ENCODE data around the gene POMZP3. TPM values are rescaled to one million over a fixed set of nuclear protein-coding genes. Genes with fewer than 3 reads are reported as not detected.
"Not testable (repeated sequence)": the region's sequence is repeated elsewhere in the genome, so short reads cannot be mapped to it uniquely, and the experiment has no call there.

POMZP3 gene
- total and polyA plus RNA-seq, 4 donors = 0.67 to 3.0 (median 1.8) TPM

DNA sequence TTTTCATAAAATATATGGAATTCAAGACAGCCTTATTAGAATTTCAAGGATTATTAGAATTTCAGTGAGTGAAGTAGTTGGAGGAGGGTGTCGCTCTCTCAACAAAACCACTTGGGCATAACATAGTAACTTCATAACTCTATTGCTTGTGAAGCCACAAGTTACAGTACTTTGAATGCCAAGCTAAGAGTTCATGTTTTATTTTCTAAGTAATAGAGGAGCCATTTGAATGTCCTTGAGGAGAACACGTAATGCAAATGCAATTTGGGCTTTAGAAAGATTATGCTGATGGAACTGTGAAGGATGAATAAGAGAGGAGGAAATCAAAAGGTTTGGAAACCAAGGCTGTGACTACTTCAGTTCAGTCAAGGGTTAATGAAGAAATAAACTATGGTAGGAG is 51.6 kb downstream of the POMZP3 start:
- not testable (repeated sequence) for H3K27ac ChIP-seq (ENCODE audit: low read depth in 1 of 2, low read length in 2 of 2); DNase-seq (ENCODE audit: low spot score); H3K36me3 ChIP-seq (ENCODE audit: control insufficient read depth in 4 of 4, insufficient read depth in 3 of 4, low read depth in 1 of 4, low read length in 3 of 4); H3K4me3 ChIP-seq (ENCODE audit: low read depth in 1 of 3, low read length in 3 of 3); H3K9ac ChIP-seq (ENCODE audit: low read depth in 1 of 2, low read length in 2 of 2); H3K9me3 ChIP-seq (ENCODE audit: control insufficient read depth in 4 of 4, low read length in 3 of 4); H3K27me3 ChIP-seq (ENCODE audit: control insufficient read depth in 4 of 4, insufficient read depth in 4 of 4, low read length in 3 of 4); H3K4me1 ChIP-seq (ENCODE audit: control insufficient read depth in 4 of 4, insufficient read depth in 4 of 4, low read length in 3 of 4)
- WGBS = 97% methylated on average over 1 of the region's 2 CpGs

DNA sequence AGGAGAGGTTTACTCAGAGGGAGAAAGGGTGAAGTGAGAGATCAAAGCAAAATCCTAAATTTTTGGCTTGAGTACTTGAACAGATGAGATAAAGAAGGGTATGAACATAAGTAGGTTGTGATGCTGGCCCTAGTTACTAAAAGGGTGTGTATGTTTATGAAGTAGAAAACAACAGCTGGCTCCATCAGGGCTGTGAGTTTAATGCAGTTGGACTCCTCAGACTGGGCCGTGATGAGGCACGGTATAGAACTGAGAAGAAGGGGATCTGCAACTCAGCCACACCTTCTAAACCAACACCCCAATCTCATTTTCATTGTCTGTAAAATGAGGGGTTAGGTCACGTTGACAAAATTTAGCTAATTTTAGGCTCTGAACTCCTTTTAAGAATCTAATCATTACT is 54.8 kb downstream of the POMZP3 start:
- H3K9me3 ChIP-seq (ENCODE audit: control insufficient read depth in 4 of 4, low read length in 3 of 4); H3K4me1 ChIP-seq (ENCODE audit: control insufficient read depth in 4 of 4, insufficient read depth in 4 of 4, low read length in 3 of 4); H3K9ac ChIP-seq (ENCODE audit: low read depth in 1 of 2, low read length in 2 of 2); H3K27ac ChIP-seq (ENCODE audit: low read depth in 1 of 2, low read length in 2 of 2); H3K4me3 ChIP-seq (ENCODE audit: low read depth in 1 of 3, low read length in 3 of 3); DNase-seq (ENCODE audit: low spot score); H3K27me3 ChIP-seq (ENCODE audit: control insufficient read depth in 4 of 4, insufficient read depth in 4 of 4, low read length in 3 of 4); H3K36me3 ChIP-seq (ENCODE audit: control insufficient read depth in 4 of 4, insufficient read depth in 3 of 4, low read depth in 1 of 4, low read length in 3 of 4): not testable (repeated sequence)
- 89% methylated on average over 3 of the region's 3 CpGs for WGBS

DNA sequence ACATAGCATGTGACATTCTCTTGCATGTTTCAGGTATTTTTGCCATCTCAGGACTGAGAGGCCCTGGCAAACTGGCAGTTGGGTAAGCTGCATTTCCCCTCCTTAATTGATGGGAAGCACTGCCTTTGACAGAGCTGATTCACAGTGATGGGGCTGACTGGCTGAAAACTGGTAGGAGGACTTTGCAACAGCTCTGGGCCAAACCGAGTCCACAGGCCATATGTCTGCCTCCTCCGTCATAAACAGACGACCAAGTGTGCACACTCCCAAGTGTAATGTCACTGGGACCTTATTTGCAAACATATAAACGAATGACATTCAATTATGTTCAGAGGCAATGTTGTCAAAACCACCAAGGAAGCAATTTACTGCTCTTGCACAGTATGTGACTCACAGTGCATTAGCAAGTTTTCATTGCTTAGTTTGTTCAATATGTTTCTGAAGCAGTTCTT is 56.7 kb downstream of the POMZP3 start:
- not testable (repeated sequence) for H3K36me3 ChIP-seq (ENCODE audit: control insufficient read depth in 4 of 4, insufficient read depth in 3 of 4, low read depth in 1 of 4, low read length in 3 of 4); H3K4me3 ChIP-seq (ENCODE audit: low read depth in 1 of 3, low read length in 3 of 3); H3K9ac ChIP-seq (ENCODE audit: low read depth in 1 of 2, low read length in 2 of 2); H3K4me1 ChIP-seq (ENCODE audit: control insufficient read depth in 4 of 4, insufficient read depth in 4 of 4, low read length in 3 of 4); H3K9me3 ChIP-seq (ENCODE audit: control insufficient read depth in 4 of 4, low read length in 3 of 4); H3K27me3 ChIP-seq (ENCODE audit: control insufficient read depth in 4 of 4, insufficient read depth in 4 of 4, low read length in 3 of 4); DNase-seq (ENCODE audit: low spot score); H3K27ac ChIP-seq (ENCODE audit: low read depth in 1 of 2, low read length in 2 of 2)
- WGBS = 89% methylated on average over 4 of the region's 4 CpGs

GRCh38 chr7:76568742-76569141 is 58.3 kb downstream of the POMZP3 start:
- TF ChIP-seq JUND (IDR thresholded peaks at IDR 0.05) (peak in 1 of 2 donors; percentile 36), HNF4A (conservative IDR thresholded peaks at IDR 0.05) (peak; percentile 10 to 36)
- not testable (repeated sequence) for H3K9me3 ChIP-seq (ENCODE audit: control insufficient read depth in 4 of 4, low read length in 3 of 4); H3K27ac ChIP-seq (ENCODE audit: low read depth in 1 of 2, low read length in 2 of 2); H3K4me3 ChIP-seq (ENCODE audit: low read depth in 1 of 3, low read length in 3 of 3); DNase-seq (ENCODE audit: low spot score); H3K27me3 ChIP-seq (ENCODE audit: control insufficient read depth in 4 of 4, insufficient read depth in 4 of 4, low read length in 3 of 4); H3K36me3 ChIP-seq (ENCODE audit: control insufficient read depth in 4 of 4, insufficient read depth in 3 of 4, low read depth in 1 of 4, low read length in 3 of 4); H3K4me1 ChIP-seq (ENCODE audit: control insufficient read depth in 4 of 4, insufficient read depth in 4 of 4, low read length in 3 of 4); H3K9ac ChIP-seq (ENCODE audit: low read depth in 1 of 2, low read length in 2 of 2)

DNA sequence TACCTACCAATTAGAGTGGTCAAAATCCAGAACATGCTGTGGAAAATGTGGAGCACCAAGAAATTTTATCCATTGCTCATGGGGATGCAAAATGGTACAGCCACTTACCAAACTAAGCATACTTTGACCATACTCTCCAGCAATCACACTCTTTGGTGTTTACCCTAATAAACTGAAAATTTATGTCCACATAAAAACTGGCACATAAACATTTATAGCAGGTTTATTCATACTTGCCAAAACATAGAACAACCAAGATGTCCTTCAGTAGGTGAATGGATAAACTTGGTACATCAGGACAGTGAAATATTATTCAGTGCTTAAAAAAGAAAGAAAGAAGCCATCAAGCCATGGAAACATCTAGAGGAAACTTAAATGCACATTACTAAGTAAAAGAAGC is 59.3 kb downstream of the POMZP3 start:
- not testable (repeated sequence) for H3K27me3 ChIP-seq (ENCODE audit: control insufficient read depth in 4 of 4, insufficient read depth in 4 of 4, low read length in 3 of 4); H3K4me3 ChIP-seq (ENCODE audit: low read depth in 1 of 3, low read length in 3 of 3); DNase-seq (ENCODE audit: low spot score); H3K4me1 ChIP-seq (ENCODE audit: control insufficient read depth in 4 of 4, insufficient read depth in 4 of 4, low read length in 3 of 4); H3K9me3 ChIP-seq (ENCODE audit: control insufficient read depth in 4 of 4, low read length in 3 of 4); H3K9ac ChIP-seq (ENCODE audit: low read depth in 1 of 2, low read length in 2 of 2); H3K36me3 ChIP-seq (ENCODE audit: control insufficient read depth in 4 of 4, insufficient read depth in 3 of 4, low read depth in 1 of 4, low read length in 3 of 4); H3K27ac ChIP-seq (ENCODE audit: low read depth in 1 of 2, low read length in 2 of 2)

GRCh38 chr7:76567311-76567710 is 59.8 kb downstream of the POMZP3 start:
- H3K4me3 ChIP-seq (ENCODE audit: low read depth in 1 of 3, low read length in 3 of 3); H3K9ac ChIP-seq (ENCODE audit: low read depth in 1 of 2, low read length in 2 of 2); H3K27ac ChIP-seq (ENCODE audit: low read depth in 1 of 2, low read length in 2 of 2); H3K27me3 ChIP-seq (ENCODE audit: control insufficient read depth in 4 of 4, insufficient read depth in 4 of 4, low read length in 3 of 4); H3K9me3 ChIP-seq (ENCODE audit: control insufficient read depth in 4 of 4, low read length in 3 of 4); DNase-seq (ENCODE audit: low spot score); H3K36me3 ChIP-seq (ENCODE audit: control insufficient read depth in 4 of 4, insufficient read depth in 3 of 4, low read depth in 1 of 4, low read length in 3 of 4); H3K4me1 ChIP-seq (ENCODE audit: control insufficient read depth in 4 of 4, insufficient read depth in 4 of 4, low read length in 3 of 4): not testable (repeated sequence)
- 97% methylated on average over 3 of the region's 4 CpGs for WGBS

- H3K4me1 ChIP-seq (ENCODE audit: control insufficient read depth in 4 of 4, insufficient read depth in 4 of 4, low read length in 3 of 4); H3K9ac ChIP-seq (ENCODE audit: low read depth in 1 of 2, low read length in 2 of 2); DNase-seq (ENCODE audit: low spot score); H3K27me3 ChIP-seq (ENCODE audit: control insufficient read depth in 4 of 4, insufficient read depth in 4 of 4, low read length in 3 of 4); H3K9me3 ChIP-seq (ENCODE audit: control insufficient read depth in 4 of 4, low read length in 3 of 4); H3K27ac ChIP-seq (ENCODE audit: low read depth in 1 of 2, low read length in 2 of 2); H3K4me3 ChIP-seq (ENCODE audit: low read depth in 1 of 3, low read length in 3 of 3); H3K36me3 ChIP-seq (ENCODE audit: control insufficient read depth in 4 of 4, insufficient read depth in 3 of 4, low read depth in 1 of 4, low read length in 3 of 4): not testable (repeated sequence)
- WGBS = 100% methylated on average over 2 of the region's 3 CpGs
Measured at GRCh38 chr7:76565001-76565400, 62.1 kb downstream of the POMZP3 start.

- DNase-seq (ENCODE audit: low spot score); H3K9me3 ChIP-seq (ENCODE audit: control insufficient read depth in 4 of 4, low read length in 3 of 4); H3K9ac ChIP-seq (ENCODE audit: low read depth in 1 of 2, low read length in 2 of 2); H3K27me3 ChIP-seq (ENCODE audit: control insufficient read depth in 4 of 4, insufficient read depth in 4 of 4, low read length in 3 of 4); H3K4me3 ChIP-seq (ENCODE audit: low read depth in 1 of 3, low read length in 3 of 3); H3K27ac ChIP-seq (ENCODE audit: low read depth in 1 of 2, low read length in 2 of 2); H3K36me3 ChIP-seq (ENCODE audit: control insufficient read depth in 4 of 4, insufficient read depth in 3 of 4, low read depth in 1 of 4, low read length in 3 of 4); H3K4me1 ChIP-seq (ENCODE audit: control insufficient read depth in 4 of 4, insufficient read depth in 4 of 4, low read length in 3 of 4): not testable (repeated sequence)
- 97% methylated on average over 3 of the region's 3 CpGs for WGBS
Measured at GRCh38 chr7:76561342-76561741, 65.7 kb downstream of the POMZP3 start.

DNA sequence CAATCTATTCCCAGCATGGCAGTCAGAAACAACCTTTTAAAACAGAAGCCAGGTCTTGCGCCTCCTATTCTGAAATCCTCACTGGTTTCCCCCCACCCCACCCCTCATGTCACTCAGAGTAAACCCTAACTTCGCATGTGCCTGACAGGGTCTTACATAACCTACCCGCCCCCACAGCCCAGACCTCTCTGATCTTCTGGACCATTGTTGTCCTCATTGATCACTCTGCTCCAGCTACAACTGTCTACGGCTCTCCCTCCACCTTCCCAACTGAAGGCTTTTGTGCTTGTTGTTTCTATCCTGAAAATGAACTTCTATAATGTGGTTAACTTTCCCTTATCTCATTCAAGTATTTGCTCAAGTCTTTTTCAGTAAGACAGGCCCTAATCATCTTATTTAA is 66.9 kb downstream of the POMZP3 start:
- H3K27me3 ChIP-seq (ENCODE audit: control insufficient read depth in 4 of 4, insufficient read depth in 4 of 4, low read length in 3 of 4); H3K4me1 ChIP-seq (ENCODE audit: control insufficient read depth in 4 of 4, insufficient read depth in 4 of 4, low read length in 3 of 4); DNase-seq (ENCODE audit: low spot score); H3K36me3 ChIP-seq (ENCODE audit: control insufficient read depth in 4 of 4, insufficient read depth in 3 of 4, low read depth in 1 of 4, low read length in 3 of 4); H3K9ac ChIP-seq (ENCODE audit: low read depth in 1 of 2, low read length in 2 of 2); H3K9me3 ChIP-seq (ENCODE audit: control insufficient read depth in 4 of 4, low read length in 3 of 4); H3K4me3 ChIP-seq (ENCODE audit: low read depth in 1 of 3, low read length in 3 of 3); H3K27ac ChIP-seq (ENCODE audit: low read depth in 1 of 2, low read length in 2 of 2): not testable (repeated sequence)
- 64% methylated on average over 4 of the region's 4 CpGs for WGBS
